GM12878 (cell line): ENCODE measurements around the gene CAMK4. TPM values are rescaled to one million over a fixed set of nuclear protein-coding genes. Genes with fewer than 3 reads are reported as not detected.
A peak's percentile ranks its signal among the peaks of the same experiment; 100 is the strongest.

Experiments used
- ASH2L ChIP-seq: fragments of 300-600, 200-600 bp; sonication (generic); IDR thresholded peaks from 2 replicates; pipeline ENCODE4 v1.6.1; 2017; ENCODE audit warnings: low read depth, mild to moderate bottlenecking, borderline replicate concordance
- ATF7 ChIP-seq: fragments of 450-650 bp; IDR thresholded peaks from 2 replicates; pipeline ENCODE4 v1.6.1; 2016; ENCODE audit warnings: low read depth, mild to moderate bottlenecking
- BCL3 ChIP-seq: IDR thresholded peaks from 2 replicates; pipeline ENCODE4 v1.6.1; 2011; ENCODE audit warnings: borderline replicate concordance, low read depth, mild to moderate bottlenecking, moderate library complexity, low read length; ENCODE audit not compliant: insufficient read depth, poor library complexity, severe bottlenecking
- E2F8 ChIP-seq: fragments of 450-650 bp; IDR thresholded peaks from 2 replicates; pipeline ENCODE4 v1.6.1; 2018; ENCODE audit warnings: mild to moderate bottlenecking, low read depth, moderate library complexity; ENCODE audit not compliant: partially characterized antibody
- ETV6 ChIP-seq, 2 experiments: fragments of 450-650 bp in 1 of 2; IDR thresholded peaks in 1 of 2; conservative IDR thresholded peaks in 1 of 2; 2 replicates each; pipeline ENCODE4 v1.6.1; 2014; ENCODE audit warnings: antibody characterized with exemption in 1 of 2, borderline replicate concordance in 1 of 2, low read depth in 1 of 2, mild to moderate bottlenecking in 1 of 2, moderate library complexity in 1 of 2
- HDGF ChIP-seq: fragments of 450-650 bp; IDR thresholded peaks from 2 replicates; pipeline ENCODE4 v1.6.1; 2016; ENCODE audit warnings: antibody characterized with exemption
- JUND ChIP-seq: IDR thresholded peaks from 2 replicates; pipeline ENCODE4 v1.6.1; 2012; ENCODE audit warnings: low read depth, mild to moderate bottlenecking, low read length, improper control_type of control experiment, moderate library complexity
- KAT2A ChIP-seq: conservative IDR thresholded peaks from 2 replicates; pipeline ENCODE4 v1.6.1; 2011; ENCODE audit warnings: low read depth, low read length; ENCODE audit not compliant: control insufficient read depth
- MAX ChIP-seq: IDR thresholded peaks from 2 replicates; pipeline ENCODE4 v1.6.1; 2012; ENCODE audit warnings: low read depth, low read length, improper control_type of control experiment
- NFXL1 ChIP-seq: fragments of 450-650 bp; IDR thresholded peaks from 2 replicates; pipeline ENCODE4 v1.6.1; 2017; ENCODE audit warnings: antibody characterized with exemption, mild to moderate bottlenecking, borderline replicate concordance
- PAX5 ChIP-seq: IDR thresholded peaks from 2 replicates; pipeline ENCODE4 v1.6.1; 2011; ENCODE audit warnings: low read depth, low read length, borderline replicate concordance
- PKNOX1 ChIP-seq: fragments of 450-650 bp; IDR thresholded peaks from 2 replicates; pipeline ENCODE4 v1.6.1; 2016; ENCODE audit warnings: mild to moderate bottlenecking
- POLR2AphosphoS5 ChIP-seq: IDR thresholded peaks from 2 replicates; pipeline ENCODE4 v1.6.1; 2011; ENCODE audit warnings: mild to moderate bottlenecking, low read length, inconsistent platforms
- SMAD1 ChIP-seq: fragments of 450-650 bp; IDR thresholded peaks from 2 replicates; pipeline ENCODE4 v1.6.1; 2018; ENCODE audit warnings: mild to moderate bottlenecking, low read depth; ENCODE audit not compliant: partially characterized antibody
- SP1 ChIP-seq: IDR thresholded peaks from one replicate; pipeline ENCODE4 v1.6.1; 2011; ENCODE audit warnings: low read depth, low read length
- SUPT20H ChIP-seq: IDR thresholded peaks from 2 replicates; pipeline ENCODE4 v1.6.1; 2011; ENCODE audit warnings: low read depth, mild to moderate bottlenecking, low read length, moderate library complexity, borderline replicate concordance; ENCODE audit not compliant: control insufficient read depth
- ZNF687 ChIP-seq: fragments of 450-650 bp; IDR thresholded peaks from 2 replicates; pipeline ENCODE4 v1.6.1; 2017; ENCODE audit warnings: mild to moderate bottlenecking, moderate library complexity
- polyA plus RNA-seq, 11 experiments: library from polyadenylated mRNA; depleted of rRNA in 4 of 11; unstranded in 6 of 11; stranded (reverse) in 5 of 11; fragments of >200 nt; fragmentation: Nextera tagmentation in 4 of 11; fragmentation: Illumina TruSeq in 1 of 11; extraction: Ambion mirVana in 4 of 11; extraction: Trizol in 1 of 11; gene quantifications; 1 replicate in 1 of 11; 2 replicates in 10 of 11; pipeline versions ENCODE4 v1.2.1 to v1.2.3, GENCODE V29; 2011 to 2016; ENCODE audit warnings: inconsistent platforms in 2 of 11, missing spikeins in 2 of 11, low read depth in 1 of 11
- total RNA-seq, 4 experiments: library from RNA; depleted of rRNA in 3 of 4; stranded (reverse); fragments of >200 nt in 3 of 4; fragmentation: Illumina TruSeq in 1 of 4; extraction: Trizol in 1 of 4; gene quantifications; 2 replicates each; pipeline versions ENCODE4 v1.2.1 to v1.2.3, GENCODE V29; 2013 to 2021

Gene CAMK4
- total and polyA plus RNA-seq, 10 of the 15 experiments (the other 5 are each of a cell fraction or from before 2014, with no cell fraction given) = 13.3 to 51.9 (median 35.3) TPM

GRCh38 chr5:111512375-111513130, 288.4 kb downstream of the CAMK4 start, which contains the start of gene STARD4 (continued):
- TF ChIP-seq ASH2L (no peak), KAT2A (no peak), BCL3 (peak; percentile 71), ETV6 (conservative IDR thresholded peaks at IDR 0.05 in 1 of 2, IDR thresholded peaks at IDR 0.05 in 1 of 2; ENCODE audit: borderline replicate concordance in 1 of 2, low read depth in 1 of 2) (no peak), NFXL1 (no peak), SMAD1 (peak; percentile 60), ATF7 (peak; percentile 79; the same call in 1 of the 2 replicates), SUPT20H (no peak), HDGF (peak; percentile 79; the same call in 1 of the 2 replicates), SP1 (peak; percentile 87), PAX5 (peak; percentile 60; the same call in 1 of the 2 replicates), MAX (no peak), ZNF687 (peak; percentile 62), POLR2AphosphoS5 (peak; percentile 96), E2F8 (no peak), JUND (no peak), PKNOX1 (peak; percentile 51)
